PC-9 (cell line): ENCODE data around the gene NOL6. TPM values are rescaled to one million over a fixed set of nuclear protein-coding genes. Genes with fewer than 3 reads are reported as not detected.

Source experiments
- BruUV-seq: library from RNA; stranded (reverse); fragments of 400-500 nt; replicated peaks from 2 replicates; lab custom pipeline; 2021; lab: Mats Ljungman, UMichigan
- CTCF ChIA-PET: fragments of 300-600 bp; sonication (Branson Sonifier 250); formaldehyde crosslinking; loops from one replicate; lab custom pipeline; 2022; ENCODE audit warnings: antibody characterized with exemption; lab: Charles Lee
- POLR2A ChIA-PET: fragments of 300-600 bp; sonication (Branson Sonifier 250); formaldehyde crosslinking; loops from one replicate; lab custom pipeline; 2022; ENCODE audit warnings: antibody characterized with exemption; ENCODE audit not compliant: unreplicated experiment; lab: Charles Lee
- DNase-seq, 2 experiments: peaks; one replicate each; pipeline versions ENCODE4 v3.0.0 to v3.0.0-alpha.2; 2015 to 2022; ENCODE audit warnings: mixed read lengths in 1 of 2
- H2AFZ ChIP-seq: fragments of 200-600 bp; sonication (generic); 2 replicates; pipeline ENCODE4 v1.8.1; 2017; ENCODE audit warnings: antibody characterized with exemption
- H3F3A ChIP-seq: fragments of 200-600 bp; sonication (generic); 2 replicates; pipeline ENCODE4 v1.8.1; 2017; ENCODE audit warnings: antibody characterized with exemption, mild to moderate bottlenecking, low read depth; ENCODE audit not compliant: insufficient read depth
- H3K27ac ChIP-seq: fragments of 200-600 bp; sonication (generic); 2 replicates; pipeline ENCODE4 v1.6.1; 2016; ENCODE audit warnings: mixed run types
- H3K27me3 ChIP-seq: fragments of 200-600 bp; sonication (generic); 2 replicates; pipeline ENCODE4 v1.6.1; 2016; ENCODE audit warnings: low read depth, mixed run types; ENCODE audit not compliant: insufficient read depth
- H3K36me3 ChIP-seq: fragments of 200-600 bp; sonication (generic); 2 replicates; pipeline ENCODE4 v1.6.1; 2016; ENCODE audit warnings: low read depth, mixed run types
- H3K4me1 ChIP-seq: fragments of 200-600 bp; sonication (generic); replicated peaks from 2 replicates; pipeline ENCODE4 v1.6.1; 2016; ENCODE audit warnings: mixed run types; ENCODE audit not compliant: insufficient read depth
- H3K4me2 ChIP-seq: fragments of 200-600 bp; sonication (generic); 2 replicates; pipeline ENCODE4 v1.6.1; 2017; ENCODE audit warnings: mixed run types
- H3K4me3 ChIP-seq: fragments of 200-600 bp; sonication (generic); 2 replicates; pipeline ENCODE4 v1.6.1; 2016; ENCODE audit warnings: mixed run types
- H3K79me2 ChIP-seq: fragments of 200-600 bp; sonication (generic); 2 replicates; pipeline ENCODE4 v1.6.1; 2017; ENCODE audit warnings: low read depth, mixed run types
- H3K9me2 ChIP-seq: fragments of 200-600 bp; sonication (generic); 2 replicates; pipeline ENCODE4 v1.8.1; 2017; ENCODE audit warnings: mild to moderate bottlenecking; ENCODE audit not compliant: insufficient read depth
- H3K9me3 ChIP-seq: fragments of 200-600 bp; sonication (generic); 2 replicates; pipeline ENCODE4 v1.8.1; 2016; ENCODE audit warnings: low read depth; ENCODE audit not compliant: insufficient read depth
- H4K20me1 ChIP-seq: fragments of 200-600 bp; sonication (generic); 2 replicates; pipeline ENCODE4 v1.8.1; 2017; ENCODE audit not compliant: insufficient read depth
- CTCF ChIP-seq: fragments of 200-600 bp; sonication (generic); conservative IDR thresholded peaks from 2 replicates; pipeline ENCODE4 v1.6.1; 2017; ENCODE audit warnings: mixed run types, antibody characterized with exemption, mild to moderate bottlenecking, moderate library complexity
- EZH2 ChIP-seq: fragments of 200-600 bp; sonication (generic); IDR thresholded peaks from 2 replicates; pipeline ENCODE4 v1.8.0; 2017; ENCODE audit warnings: antibody characterized with exemption, low read depth
- intact Hi-C: fragments of 100-400 bp; cut with micrococcal nuclease; formaldehyde crosslinking; loops from one replicate; pipeline ENCODE4 v1.10.0; 2022; ENCODE audit not compliant: unreplicated experiment
- total RNA-seq: library from RNA; stranded (reverse); gene quantifications from 2 replicates; pipeline ENCODE4 v1.2.3, GENCODE V29; 2021

NOL6 gene
- total RNA-seq, 1 experiment from 2014 or later = 15.5 TPM

- intact Hi-C loops = no loop called here
- no peak for TF ChIP-seq CTCF
- TF ChIP-seq EZH2 = no peak
- no peak overlapping the region for H2AFZ ChIP-seq
- peaks cover 15% of the 10 kb centered on the region; the same call in 1 of the 2 replicates for H3F3A ChIP-seq
- no peaks in the 10 kb centered on the region for H3K9me3 ChIP-seq
- peak overlapping the region; percentile 44; the same call in 1 of the 2 replicates for H3K27ac ChIP-seq
- H3K36me3 ChIP-seq = no peaks in the 10 kb centered on the region
- H3K27me3 ChIP-seq = no peaks in the 10 kb centered on the region
- H3K9me2 ChIP-seq = no peaks in the 10 kb centered on the region
- no peaks in the 10 kb centered on the region for H4K20me1 ChIP-seq
- no peaks in the 10 kb centered on the region for H3K79me2 ChIP-seq
- H3K4me1 ChIP-seq = peaks cover 65% of the 10 kb centered on the region
- peak; percentile 60 to 74 for DNase-seq
- ChIA-PET CTCF (interaction anchor here (1.0 kb wide), 1 partner anchor 13 kb away, joined by 5 read pairs; no protein-coding TSS in a partner anchor), POLR2A (interaction anchor here (0.6 kb wide), 1 partner anchor 89 kb away, joined by 4 read pairs; no protein-coding TSS in a partner anchor)
- BruUV-seq = no TSS peak
- peak overlapping the region; percentile 57 for H3K4me2 ChIP-seq
- no peak overlapping the region for H3K4me3 ChIP-seq
Measured at GRCh38 chr9:33439731-33440130, 34.0 kb downstream of the NOL6 start.

- no peaks in the 10 kb centered on the region for H3K36me3 ChIP-seq
- peaks cover 15% of the 10 kb centered on the region; the same call in 1 of the 2 replicates for H3F3A ChIP-seq
- DNase-seq = peak in 1 of 2 experiments; percentile 44
- H3K4me3 ChIP-seq = no peak overlapping the region
- intact Hi-C loops = no loop called here
- POLR2A ChIA-PET = interaction anchor here (0.6 kb wide), 1 partner anchor 88 kb away, joined by 4 read pairs; no protein-coding TSS in a partner anchor
- H3K27ac ChIP-seq = peak overlapping the region; percentile 34; the same call in 1 of the 2 replicates
- no peaks in the 10 kb centered on the region for H3K79me2 ChIP-seq
- H2AFZ ChIP-seq = no peak overlapping the region
- BruUV-seq = no TSS peak
- TF ChIP-seq EZH2 (no peak), CTCF (no peak)
- CTCF ChIA-PET = interaction anchor here (0.7 to 1.0 kb wide), 2 partner anchors 8 to 14 kb away, joined by 3 to 5 read pairs; no protein-coding TSS in a partner anchor
- no peaks in the 10 kb centered on the region for H3K9me2 ChIP-seq
- no peaks in the 10 kb centered on the region for H3K9me3 ChIP-seq
- H3K4me2 ChIP-seq = peak overlapping the region; percentile 57
- H3K4me1 ChIP-seq = peaks cover 62% of the 10 kb centered on the region
- H4K20me1 ChIP-seq = no peaks in the 10 kb centered on the region
- no peaks in the 10 kb centered on the region for H3K27me3 ChIP-seq
Measured at GRCh38 chr9:33438926-33439680, 34.6 kb downstream of the NOL6 start.

GRCh38 chr9:33437898-33438297 lies 35.8 kb downstream of the NOL6 start:
- Histone ChIP-seq H4K20me1 (no peaks in the 10 kb centered on the region), H3K27me3 (no peaks in the 10 kb centered on the region), H3K36me3 (no peaks in the 10 kb centered on the region), H3K4me1 (peaks cover 50% of the 10 kb centered on the region), H3F3A (peaks cover 15% of the 10 kb centered on the region; the same call in 1 of the 2 replicates), H3K4me3 (no peak overlapping the region), H3K9me3 (no peaks in the 10 kb centered on the region), H3K79me2 (no peaks in the 10 kb centered on the region), H3K4me2 (no peak overlapping the region), H2AFZ (no peak overlapping the region), H3K27ac (no peak overlapping the region), H3K9me2 (no peaks in the 10 kb centered on the region)
- no peak for DNase-seq
- TF ChIP-seq CTCF = no peak
- no peak for TF ChIP-seq EZH2
- intact Hi-C loops = no loop called here
- ChIA-PET POLR2A (no interaction called here), CTCF (no interaction called here)
- BruUV-seq = no TSS peak
